ENCODE data around the gene PRKCE. TPM values are rescaled to one million over a fixed set of nuclear protein-coding genes. Genes with fewer than 3 reads are reported as not detected.

The PRKCE gene
- total RNA-seq, 1 donor from 2014 or later = 24.2 TPM

GRCh38 chr2:45623098-45623497, 28.4 kb upstream of the PRKCE start:
- no peak overlapping the region for H3K4me3 Mint-ChIP-seq (ENCODE audit: unreplicated experiment)
- no peak overlapping the region for H3K27ac Mint-ChIP-seq (ENCODE audit: unreplicated experiment)
- H3K27me3 Mint-ChIP-seq (ENCODE audit: unreplicated experiment) = peaks cover 2% of the 10 kb centered on the region
- TF ChIP-seq CTCF (IDR thresholded peaks at IDR 0.05; ENCODE audit: unreplicated experiment) = no peak
- DNase-seq (ENCODE audit: low spot score) = no peak
- H3K36me3 Mint-ChIP-seq (ENCODE audit: low read depth, unreplicated experiment) = no peaks in the 10 kb centered on the region
- H3K4me1 Mint-ChIP-seq (ENCODE audit: unreplicated experiment) = peaks cover 6% of the 10 kb centered on the region
- H3K9me3 Mint-ChIP-seq (ENCODE audit: unreplicated experiment) = no peaks in the 10 kb centered on the region

- Mint-ChIP-seq H3K4me1 (ENCODE audit: unreplicated experiment) (peaks cover 6% of the 10 kb centered on the region), H3K36me3 (ENCODE audit: low read depth, unreplicated experiment) (no peaks in the 10 kb centered on the region), H3K9me3 (ENCODE audit: unreplicated experiment) (no peaks in the 10 kb centered on the region), H3K27ac (ENCODE audit: unreplicated experiment) (no peak overlapping the region), H3K4me3 (ENCODE audit: unreplicated experiment) (no peak overlapping the region), H3K27me3 (ENCODE audit: unreplicated experiment) (peaks cover 2% of the 10 kb centered on the region)
- TF ChIP-seq CTCF (IDR thresholded peaks at IDR 0.05; ENCODE audit: unreplicated experiment) = no peak
- no peak for DNase-seq (ENCODE audit: low spot score)
These were observed 25.7 kb upstream of the PRKCE start for GRCh38 chr2:45625824-45626223.

- TF ChIP-seq CTCF (IDR thresholded peaks at IDR 0.05; ENCODE audit: unreplicated experiment) = no peak
- Mint-ChIP-seq H3K27ac (ENCODE audit: unreplicated experiment) (no peak overlapping the region), H3K27me3 (ENCODE audit: unreplicated experiment) (peaks cover 2% of the 10 kb centered on the region), H3K36me3 (ENCODE audit: low read depth, unreplicated experiment) (no peaks in the 10 kb centered on the region), H3K4me1 (ENCODE audit: unreplicated experiment) (peaks cover 6% of the 10 kb centered on the region), H3K4me3 (ENCODE audit: unreplicated experiment) (no peak overlapping the region), H3K9me3 (ENCODE audit: unreplicated experiment) (no peaks in the 10 kb centered on the region)
- DNase-seq (ENCODE audit: low spot score) = no peak
These were observed 24.9 kb upstream of the PRKCE start for GRCh38 chr2:45626387-45627221.

GRCh38 chr2:45627911-45628310, 23.6 kb upstream of the PRKCE start:
- no peak overlapping the region for H3K4me3 Mint-ChIP-seq (ENCODE audit: unreplicated experiment)
- DNase-seq (ENCODE audit: low spot score) = no peak
- no peak for TF ChIP-seq CTCF (IDR thresholded peaks at IDR 0.05; ENCODE audit: unreplicated experiment)
- H3K4me1 Mint-ChIP-seq (ENCODE audit: unreplicated experiment) = peaks cover 10% of the 10 kb centered on the region
- no peak overlapping the region for H3K27ac Mint-ChIP-seq (ENCODE audit: unreplicated experiment)
- no peaks in the 10 kb centered on the region for H3K9me3 Mint-ChIP-seq (ENCODE audit: unreplicated experiment)
- peaks cover 2% of the 10 kb centered on the region for H3K27me3 Mint-ChIP-seq (ENCODE audit: unreplicated experiment)
- no peaks in the 10 kb centered on the region for H3K36me3 Mint-ChIP-seq (ENCODE audit: low read depth, unreplicated experiment)

- H3K27ac Mint-ChIP-seq (ENCODE audit: unreplicated experiment) = no peak overlapping the region
- no peak for TF ChIP-seq CTCF (IDR thresholded peaks at IDR 0.05; ENCODE audit: unreplicated experiment)
- H3K36me3 Mint-ChIP-seq (ENCODE audit: low read depth, unreplicated experiment) = no peaks in the 10 kb centered on the region
- DNase-seq (ENCODE audit: low spot score) = no peak
- peaks cover 2% of the 10 kb centered on the region for H3K27me3 Mint-ChIP-seq (ENCODE audit: unreplicated experiment)
- H3K9me3 Mint-ChIP-seq (ENCODE audit: unreplicated experiment) = no peaks in the 10 kb centered on the region
- H3K4me3 Mint-ChIP-seq (ENCODE audit: unreplicated experiment) = no peak overlapping the region
- peaks cover 10% of the 10 kb centered on the region for H3K4me1 Mint-ChIP-seq (ENCODE audit: unreplicated experiment)
These were observed 21.5 kb upstream of the PRKCE start for GRCh38 chr2:45629971-45630370.

Data from endothelial cell (in vitro differentiated cells).